Cardiac muscle cell (in vitro differentiated cells and primary cell): ENCODE results near the gene SAMD13. TPM values are rescaled to one million over a fixed set of nuclear protein-coding genes. Genes with fewer than 3 reads are reported as not detected.
A peak's percentile ranks its signal among the peaks of the same experiment; 100 is the strongest.

Experiments
- DNase-seq, 2 donors: peaks; one replicate each; pipeline versions ENCODE4 v3.0.0 to v3.0.0-alpha.2; 2010 to 2017; ENCODE audit warnings: low read depth in 1 of 2, low spot score in 1 of 2
- H3K27ac ChIP-seq: fragments of 200-600 bp; sonication (generic); 2 replicates; pipeline ENCODE4 v1.5.1; 2016
- H3K27me3 ChIP-seq: fragments of 200-600 bp; sonication (generic); 2 replicates; pipeline ENCODE4 v1.6.0; 2016; ENCODE audit warnings: control low read depth
- H3K36me3 ChIP-seq: fragments of 200-600 bp; sonication (generic); 2 replicates; pipeline ENCODE4 v1.5.1; 2016; ENCODE audit warnings: control low read depth
- H3K4me1 ChIP-seq: fragments of 200-600 bp; sonication (generic); 2 replicates; pipeline ENCODE4 v1.8.1; 2017; ENCODE audit warnings: low read depth, mild to moderate bottlenecking, mixed run types
- H3K4me3 ChIP-seq: fragments of 200-600 bp; sonication (generic); 2 replicates; pipeline ENCODE4 v1.5.1; 2016; ENCODE audit warnings: mild to moderate bottlenecking
- H3K9me3 ChIP-seq: fragments of 200-600 bp; sonication (generic); 2 replicates; pipeline ENCODE4 v1.5.1; 2017; ENCODE audit warnings: low read depth, mild to moderate bottlenecking, control low read depth
- polyA plus RNA-seq: library from polyadenylated mRNA; unstranded; fragments of >200 nt; fragmentation: Nextera tagmentation; extraction: Ambion mirVana; gene quantifications from 2 replicates; pipeline ENCODE4 v1.2.1, GENCODE V29; 2016
- total RNA-seq: library from RNA; depleted of rRNA; stranded (reverse); fragments of >200 nt; gene quantifications from 2 replicates; pipeline ENCODE4 v1.2.3, GENCODE V29; 2016
- TF ChIP-seq, protein P1 (sequence below): IDR thresholded peaks from 2 replicates; pipeline ENCODE4 v1.5.1; 2012; ENCODE audit warnings: low read depth, mild to moderate bottlenecking, low read length

Gene SAMD13
- total and polyA plus RNA-seq, 2 experiments from 2014 or later, result 2.5 to 4.9 TPM

DNA sequence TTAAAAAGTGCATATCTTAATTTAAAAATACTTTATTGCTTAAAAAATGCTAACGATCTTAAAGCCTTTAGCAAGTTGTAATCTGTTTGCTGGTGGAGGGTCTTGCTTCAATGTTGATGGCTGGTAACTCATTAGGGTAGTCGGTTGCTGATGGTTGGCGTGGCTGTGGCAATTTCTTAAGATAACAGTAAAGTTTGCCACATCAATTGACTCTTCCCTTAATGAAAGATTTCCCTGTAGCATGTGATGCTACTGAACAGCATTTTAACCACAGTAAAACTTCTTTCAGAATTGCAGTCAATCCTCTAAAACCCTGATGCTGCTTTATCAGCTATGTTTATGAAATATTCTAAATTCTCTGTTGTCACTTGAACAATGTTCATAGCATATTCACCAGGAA, 6.8 kb upstream of the SAMD13 start:
- no peak for DNase-seq
- H3K27ac ChIP-seq, result no peak overlapping the region
- TF ChIP-seq, protein P1, sequence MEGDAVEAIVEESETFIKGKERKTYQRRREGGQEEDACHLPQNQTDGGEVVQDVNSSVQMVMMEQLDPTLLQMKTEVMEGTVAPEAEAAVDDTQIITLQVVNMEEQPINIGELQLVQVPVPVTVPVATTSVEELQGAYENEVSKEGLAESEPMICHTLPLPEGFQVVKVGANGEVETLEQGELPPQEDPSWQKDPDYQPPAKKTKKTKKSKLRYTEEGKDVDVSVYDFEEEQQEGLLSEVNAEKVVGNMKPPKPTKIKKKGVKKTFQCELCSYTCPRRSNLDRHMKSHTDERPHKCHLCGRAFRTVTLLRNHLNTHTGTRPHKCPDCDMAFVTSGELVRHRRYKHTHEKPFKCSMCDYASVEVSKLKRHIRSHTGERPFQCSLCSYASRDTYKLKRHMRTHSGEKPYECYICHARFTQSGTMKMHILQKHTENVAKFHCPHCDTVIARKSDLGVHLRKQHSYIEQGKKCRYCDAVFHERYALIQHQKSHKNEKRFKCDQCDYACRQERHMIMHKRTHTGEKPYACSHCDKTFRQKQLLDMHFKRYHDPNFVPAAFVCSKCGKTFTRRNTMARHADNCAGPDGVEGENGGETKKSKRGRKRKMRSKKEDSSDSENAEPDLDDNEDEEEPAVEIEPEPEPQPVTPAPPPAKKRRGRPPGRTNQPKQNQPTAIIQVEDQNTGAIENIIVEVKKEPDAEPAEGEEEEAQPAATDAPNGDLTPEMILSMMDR, result no peak
- H3K36me3 ChIP-seq, result no peaks in the 10 kb centered on the region
- H3K27me3 ChIP-seq, result no peaks in the 10 kb centered on the region
- H3K9me3 ChIP-seq, result no peaks in the 10 kb centered on the region
- no peak overlapping the region for H3K4me3 ChIP-seq
- peaks cover 7% of the 10 kb centered on the region for H3K4me1 ChIP-seq

DNA sequence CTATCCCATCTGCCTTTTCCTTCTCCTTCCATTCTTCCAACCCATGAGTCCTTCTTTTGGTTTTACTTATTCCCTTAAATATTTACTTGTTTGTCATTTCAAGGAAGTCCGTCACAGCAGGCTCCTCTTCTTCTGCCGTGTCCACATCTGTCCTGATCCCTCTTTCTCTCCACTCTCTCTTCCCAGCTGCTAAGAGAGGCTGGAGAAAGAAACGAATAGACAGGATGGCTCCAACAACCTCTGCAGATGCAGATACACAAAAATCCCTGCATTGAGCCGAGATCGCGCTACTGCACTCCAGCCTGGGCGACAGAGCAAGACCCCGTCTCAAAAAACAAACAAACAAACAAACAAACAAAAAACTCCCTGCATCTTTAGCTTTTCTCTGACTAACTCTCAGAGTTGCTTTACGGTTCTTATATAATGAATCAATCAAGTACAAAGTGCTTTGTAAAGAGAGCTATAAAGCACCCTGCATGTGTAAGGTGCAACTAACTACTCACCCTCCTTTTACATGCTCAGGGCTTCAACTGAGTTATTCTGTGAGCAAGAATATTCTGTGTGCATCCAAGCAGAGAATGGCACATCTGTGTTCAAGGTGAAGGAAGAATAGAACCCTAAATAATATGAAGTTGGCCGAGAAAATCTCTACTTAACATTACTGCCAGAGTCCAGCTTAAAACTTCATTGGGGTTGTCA, 3.8 kb upstream of the SAMD13 start:
- no peak overlapping the region for H3K27ac ChIP-seq
- TF ChIP-seq, protein P1, result no peak
- no peaks in the 10 kb centered on the region for H3K36me3 ChIP-seq
- DNase-seq, result no peak
- peaks cover 36% of the 10 kb centered on the region for H3K4me1 ChIP-seq
- no peaks in the 10 kb centered on the region for H3K9me3 ChIP-seq
- H3K27me3 ChIP-seq, result no peaks in the 10 kb centered on the region
- peak overlapping the region; percentile 49 for H3K4me3 ChIP-seq

DNA sequence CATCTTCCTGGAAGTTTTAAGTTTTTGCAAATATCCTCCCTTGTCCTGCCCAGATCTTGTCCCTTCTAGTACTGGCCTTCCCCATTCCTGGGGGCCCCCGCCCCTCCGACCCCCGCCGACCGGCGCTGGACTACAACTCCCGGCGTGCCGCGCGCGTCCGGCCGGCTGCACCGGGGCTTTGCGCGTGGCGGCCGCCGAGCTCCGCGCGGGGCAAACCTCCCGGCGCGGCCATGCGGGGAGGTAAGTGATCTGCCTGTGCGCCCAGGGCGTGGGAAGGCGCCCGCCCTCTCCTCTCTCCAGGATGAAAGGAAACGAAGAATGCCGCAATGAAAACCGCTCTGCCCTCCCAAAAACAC, 3.2 kb upstream of the SAMD13 start:
- peak; percentile 62 to 72 for DNase-seq
- H3K27ac ChIP-seq, result peak overlapping the region; percentile 79

DNA sequence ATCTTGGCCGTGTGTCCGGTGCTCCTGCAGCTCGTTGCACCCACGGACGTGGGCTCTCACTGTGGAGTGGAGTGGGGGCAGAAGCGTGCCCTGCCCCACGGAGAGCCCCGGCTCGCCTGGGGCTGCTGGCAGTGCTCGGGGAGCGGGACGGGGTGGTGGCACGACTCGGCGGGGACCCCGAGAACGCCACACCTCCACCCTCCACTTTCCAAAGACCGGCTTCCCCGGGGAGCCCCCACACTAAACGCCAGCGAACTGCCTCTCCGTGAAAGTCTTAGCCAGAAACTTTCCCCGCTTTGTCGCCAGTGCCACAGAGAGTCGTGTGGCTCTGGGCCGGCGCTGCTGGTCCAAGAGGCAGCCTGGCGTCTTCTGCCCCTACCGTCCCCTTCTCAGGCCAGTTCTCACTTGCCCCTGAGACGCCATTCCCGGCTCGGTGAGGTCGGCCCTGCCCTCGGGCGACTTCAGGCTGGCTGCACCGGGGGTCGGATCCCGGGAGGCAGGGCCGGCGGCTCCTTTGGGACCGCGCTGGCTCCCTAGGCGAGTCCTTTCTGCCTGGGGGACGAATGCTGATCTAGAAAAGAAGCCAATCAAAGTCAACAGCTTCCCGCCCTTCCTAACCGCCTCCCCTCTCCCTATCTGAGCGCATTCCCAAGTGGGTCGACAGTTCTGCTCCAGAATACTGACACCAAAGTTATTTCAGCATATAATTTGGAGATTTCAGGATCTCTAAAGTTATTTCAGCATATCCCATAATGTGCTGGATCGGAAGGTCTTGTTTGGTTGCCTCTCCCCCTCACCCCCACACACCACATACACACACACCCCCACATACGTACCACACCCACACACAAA, 2.6 kb upstream of the SAMD13 start:
- peak; percentile 30 to 52 for DNase-seq
- Histone ChIP-seq H3K9me3 (no peaks in the 10 kb centered on the region), H3K4me1 (peaks cover 48% of the 10 kb centered on the region), H3K4me3 (peak overlapping the region; percentile 49), H3K36me3 (no peaks in the 10 kb centered on the region), H3K27me3 (no peaks in the 10 kb centered on the region), H3K27ac (peak overlapping the region; percentile 79)
- TF ChIP-seq, protein P1, result no peak

More for the DNA sequence above, 3.2 kb upstream of the SAMD13 start:
- no peaks in the 10 kb centered on the region for H3K9me3 ChIP-seq
- peak overlapping the region; percentile 49 for H3K4me3 ChIP-seq
- TF ChIP-seq, protein P1, result no peak
- H3K4me1 ChIP-seq, result peaks cover 42% of the 10 kb centered on the region
- H3K36me3 ChIP-seq, result no peaks in the 10 kb centered on the region
- no peaks in the 10 kb centered on the region for H3K27me3 ChIP-seq

DNA sequence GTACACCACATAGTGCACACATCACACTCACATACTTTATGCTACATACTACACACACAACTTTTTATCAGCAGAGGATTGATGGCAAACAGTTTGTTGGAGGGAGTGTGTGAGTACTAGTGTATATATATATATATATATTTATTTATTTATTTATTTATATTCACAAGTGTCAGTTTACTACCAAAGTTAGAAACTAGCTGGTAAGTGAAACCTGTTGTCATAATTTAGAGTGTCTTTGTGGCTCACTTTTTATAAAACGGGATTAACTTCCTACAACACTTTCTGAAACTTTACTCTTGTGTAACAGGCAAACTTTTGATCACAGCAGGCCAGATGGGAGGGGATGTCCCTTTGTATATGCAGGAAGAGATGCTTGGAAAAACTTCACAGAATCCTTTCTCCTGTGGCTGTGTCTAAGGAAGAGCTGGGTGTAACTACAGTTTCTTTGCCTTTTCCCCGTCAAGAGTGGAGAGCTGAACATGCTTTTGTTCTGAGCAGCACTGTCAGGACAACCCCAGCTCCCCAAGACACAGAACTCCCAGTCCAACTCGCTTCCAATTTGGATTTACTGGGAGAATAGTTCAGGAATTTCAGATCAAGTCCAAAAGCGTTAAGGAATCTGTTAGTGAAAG, 1.9 kb upstream of the SAMD13 start:
- TF ChIP-seq, protein P1, result no peak
- peaks cover 53% of the 10 kb centered on the region for H3K4me1 ChIP-seq
- H3K4me3 ChIP-seq, result peak overlapping the region; percentile 49
- no peaks in the 10 kb centered on the region for H3K27me3 ChIP-seq
- H3K36me3 ChIP-seq, result no peaks in the 10 kb centered on the region
- no peaks in the 10 kb centered on the region for H3K9me3 ChIP-seq
- DNase-seq, result peak in 1 of 2 donors; percentile 27
- H3K27ac ChIP-seq, result peak overlapping the region; percentile 79
